Activated T-helper 17 cell treated with anti-CD3 and anti-CD28 coated beads, Interleukin-2, amount 50 U/mL, for 72 hours (primary cell): ENCODE data around the gene STAB1. TPM values are rescaled to one million over a fixed set of nuclear protein-coding genes. Genes with fewer than 3 reads are reported as not detected.

Experiments
- ATAC-seq: fragments of 150-1000 bp; cut with Tn5 transposase; replicated peaks from 2 replicates; pipeline ENCODE4 v1.10.0; 2021; ENCODE audit warnings: mild to moderate bottlenecking, moderate library complexity
- H3K27ac Mint-ChIP-seq: one replicate; pipeline ENCODE4 v1.8.0; 2022; ENCODE audit warnings: mixed read lengths
- H3K27me3 Mint-ChIP-seq: one replicate; pipeline ENCODE4 v1.8.0; 2022; ENCODE audit warnings: mixed read lengths
- H3K36me3 Mint-ChIP-seq: one replicate; pipeline ENCODE4 v1.8.0; 2022; ENCODE audit warnings: low read depth, mild to moderate bottlenecking, mixed read lengths
- H3K4me1 Mint-ChIP-seq: one replicate; pipeline ENCODE4 v1.8.0; 2022; ENCODE audit warnings: mixed read lengths
- H3K4me3 Mint-ChIP-seq: one replicate; pipeline ENCODE4 v1.8.0; 2022; ENCODE audit warnings: mild to moderate bottlenecking, mixed read lengths
- H3K9me3 Mint-ChIP-seq: one replicate; pipeline ENCODE4 v1.8.0; 2022; ENCODE audit warnings: mixed read lengths
- total RNA-seq, 2 donors: library from RNA; stranded (reverse); gene quantifications; one replicate each; pipeline ENCODE4 v1.2.3, GENCODE V29; 2022

STAB1 gene
- total RNA-seq, 2 donors from 2014 or later = 0.19 to 0.26 TPM

DNA sequence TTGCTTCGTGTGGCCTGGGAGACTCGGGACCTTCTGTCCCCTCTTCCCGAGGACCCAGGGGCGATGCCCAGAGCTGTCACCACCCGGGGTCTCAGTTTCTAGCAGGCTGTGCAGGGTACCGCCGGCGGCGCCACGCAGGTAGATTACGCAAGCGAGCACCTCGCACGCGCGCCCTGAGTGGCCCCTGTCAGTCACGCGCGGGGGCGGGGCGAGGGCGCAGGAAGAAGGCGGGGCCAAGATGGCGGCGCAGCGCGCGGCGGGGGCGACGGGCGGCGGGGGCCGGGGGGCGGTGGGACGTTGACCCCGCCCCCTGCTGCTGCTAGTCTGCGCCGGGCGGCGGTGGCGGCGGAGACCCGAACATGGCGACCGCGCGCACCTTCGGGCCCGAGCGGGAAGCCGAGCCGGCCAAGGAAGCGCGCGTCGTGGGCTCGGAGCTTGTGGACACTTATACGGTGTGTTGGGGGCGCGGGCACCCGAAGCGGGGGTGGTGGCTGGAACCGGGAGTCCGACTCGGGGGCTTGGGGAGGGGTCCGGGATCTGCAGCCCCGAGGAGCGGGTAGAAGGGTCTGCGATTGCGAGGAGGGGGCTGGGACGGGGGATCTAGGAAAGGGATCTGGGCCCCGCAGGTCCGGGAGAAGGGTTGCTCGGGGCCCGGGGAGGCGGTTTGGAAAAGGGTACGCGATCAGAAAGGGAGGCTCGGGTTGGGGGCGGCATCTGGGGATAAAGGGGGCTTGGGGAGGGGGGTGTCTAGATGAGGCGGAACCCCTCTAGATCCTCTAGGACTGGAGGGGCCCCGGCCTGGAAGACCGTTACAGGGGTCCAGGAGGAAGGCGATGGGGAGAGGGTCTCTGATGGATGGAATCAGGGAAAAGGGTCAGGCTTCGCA is 39.6 kb upstream of the STAB1 start, which contains the start of gene NISCH:
Gene NISCH (plus strand): TSS at position 322 of the 886 bp plus-strand sequence. CDS start 38 bp downstream, at position 360.
- Mint-ChIP-seq H3K9me3 (no peaks in the 10 kb centered on the region), H3K36me3 (peaks cover 53% of the 10 kb centered on the region), H3K4me1 (peaks cover 22% of the 10 kb centered on the region), H3K27me3 (no peaks in the 10 kb centered on the region), H3K4me3 (peak within 1 kb of the TSS; percentile 99), H3K27ac (peak within 1 kb of the TSS; percentile 100)
- peak; percentile 94 for ATAC-seq

DNA sequence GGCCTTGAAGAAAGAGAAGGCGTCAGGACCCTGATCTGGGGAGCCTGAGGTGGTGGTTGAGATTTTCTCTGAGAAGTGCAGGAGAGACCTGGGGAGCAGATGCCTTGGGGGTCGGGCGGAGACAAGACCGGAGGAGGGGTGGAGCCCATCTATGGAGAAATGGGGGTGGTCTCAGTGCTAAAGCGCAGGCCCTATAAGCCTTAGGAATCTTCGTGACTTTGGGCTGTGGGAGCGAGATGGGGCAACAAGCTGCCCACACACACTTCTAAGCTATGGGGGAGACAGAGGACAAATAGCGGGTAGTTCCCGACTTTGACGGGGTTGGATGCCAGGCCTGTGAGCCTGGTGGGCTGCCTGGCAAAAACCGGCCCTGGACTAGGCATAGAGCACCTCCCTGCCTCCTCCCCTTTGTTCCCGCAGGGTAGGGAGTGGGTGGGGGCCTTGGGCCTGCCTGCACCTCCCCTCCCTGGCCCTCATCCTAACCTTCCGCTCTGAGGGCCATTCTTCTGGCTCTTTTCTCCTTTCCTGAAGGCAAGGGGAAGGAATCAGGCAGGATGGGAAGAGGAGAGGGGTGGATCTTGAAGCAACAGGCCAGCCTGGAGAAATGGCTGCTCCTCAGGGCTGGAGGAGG is 38.9 kb upstream of the STAB1 start:
- Mint-ChIP-seq H3K36me3 (peaks cover 61% of the 10 kb centered on the region), H3K4me3 (peak overlapping the region; percentile 99), H3K4me1 (peaks cover 22% of the 10 kb centered on the region), H3K27ac (peak overlapping the region; percentile 100), H3K9me3 (no peaks in the 10 kb centered on the region), H3K27me3 (no peaks in the 10 kb centered on the region)
- no peak for ATAC-seq

DNA sequence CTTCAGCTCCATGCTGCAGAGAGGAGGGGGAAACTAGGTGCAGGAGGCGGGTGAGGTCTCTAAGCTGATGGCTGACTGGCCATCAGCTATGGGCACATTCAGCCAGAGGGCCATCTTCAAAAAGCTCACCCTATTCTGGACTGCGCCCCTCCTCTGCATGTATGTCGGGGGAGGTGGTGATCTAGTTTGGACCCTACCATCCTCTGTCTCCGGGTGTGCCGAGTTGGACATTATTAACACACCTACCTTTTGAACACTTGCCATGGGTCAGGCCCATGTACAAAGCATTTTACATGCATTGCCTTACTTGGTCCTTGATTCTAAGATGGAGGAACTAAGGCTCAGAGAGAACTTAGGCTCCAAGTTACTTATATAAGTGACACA is 38.3 kb upstream of the STAB1 start:
- Mint-ChIP-seq H3K27me3 (no peaks in the 10 kb centered on the region), H3K4me1 (peaks cover 22% of the 10 kb centered on the region), H3K4me3 (peak overlapping the region; percentile 99), H3K27ac (peak overlapping the region; percentile 100), H3K36me3 (peaks cover 62% of the 10 kb centered on the region), H3K9me3 (no peaks in the 10 kb centered on the region)
- ATAC-seq = no peak

DNA sequence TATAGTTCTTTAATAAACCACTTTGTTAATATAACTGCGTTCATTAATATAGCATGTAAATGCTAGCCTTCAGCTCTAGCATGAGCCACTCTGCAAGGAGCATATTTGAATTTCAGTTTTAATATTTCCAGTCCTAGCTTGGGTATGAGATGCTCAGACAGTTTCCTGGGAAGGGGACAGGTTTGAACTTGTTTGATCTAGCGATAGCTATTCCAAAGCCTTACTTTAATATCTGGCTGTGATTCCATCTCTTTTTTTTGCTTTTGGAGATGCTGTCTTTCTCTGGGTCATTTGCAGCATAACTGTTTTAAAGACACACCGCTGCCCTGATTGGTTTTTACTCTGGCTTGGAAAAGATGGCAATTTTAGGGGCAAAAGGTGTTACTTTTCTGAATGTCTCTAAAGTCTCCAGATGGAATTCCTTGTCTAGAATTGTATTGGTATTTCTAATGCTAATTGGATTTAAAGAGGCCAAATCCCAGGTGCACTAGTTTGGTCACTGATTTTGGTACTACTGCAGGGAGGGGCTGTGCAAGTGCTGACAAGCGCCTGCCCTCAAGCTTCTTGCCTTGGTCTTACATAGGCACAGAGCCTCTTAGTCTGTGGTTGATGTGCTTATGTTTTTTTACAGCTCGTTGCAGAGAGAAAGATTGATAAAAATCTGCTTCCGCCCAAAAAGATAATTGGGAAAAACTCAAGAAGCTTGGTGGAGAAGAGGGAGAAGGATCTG is 36.9 kb upstream of the STAB1 start:
- H3K27me3 Mint-ChIP-seq = no peaks in the 10 kb centered on the region
- H3K4me1 Mint-ChIP-seq = peaks cover 25% of the 10 kb centered on the region
- no peak overlapping the region for H3K27ac Mint-ChIP-seq
- peaks cover 75% of the 10 kb centered on the region for H3K36me3 Mint-ChIP-seq
- ATAC-seq = no peak
- H3K9me3 Mint-ChIP-seq = no peaks in the 10 kb centered on the region
- H3K4me3 Mint-ChIP-seq = no peak overlapping the region

DNA sequence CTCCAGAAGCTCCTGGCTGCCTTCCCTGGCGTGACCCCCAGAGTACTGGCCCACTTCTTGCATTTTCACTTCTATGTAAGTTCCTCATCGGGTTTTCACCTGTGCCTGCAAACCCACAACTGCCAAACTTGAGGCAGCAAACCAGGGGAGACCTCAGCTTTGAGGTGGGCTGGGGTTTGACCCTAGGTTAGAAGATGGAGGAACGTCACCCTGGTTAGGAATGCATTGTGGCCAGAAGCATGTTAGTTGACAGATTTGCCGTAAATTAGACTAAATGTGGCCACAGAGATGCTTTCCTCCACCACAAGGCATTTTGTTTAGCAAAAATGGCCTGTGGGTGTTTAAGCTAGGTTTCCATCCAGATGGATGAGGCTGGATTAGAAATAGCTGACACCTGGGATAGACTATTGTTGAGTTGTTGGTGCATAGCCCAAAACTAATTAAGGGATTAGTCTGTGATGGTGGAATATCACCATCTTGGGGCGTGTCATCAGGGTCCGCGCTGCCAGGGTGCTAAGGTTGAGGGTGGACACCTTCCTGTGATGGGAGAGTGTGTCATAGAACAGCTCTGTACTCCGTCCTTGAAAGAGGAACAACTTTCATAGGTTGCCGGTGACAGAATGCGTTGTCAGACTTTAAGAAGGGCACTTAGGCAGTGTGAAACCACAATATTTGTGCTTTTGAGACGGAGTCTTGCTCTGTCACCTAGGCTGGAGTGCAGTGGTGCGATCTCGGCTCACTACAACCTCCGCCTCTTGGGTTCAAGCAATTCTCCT is 36.2 kb upstream of the STAB1 start:
- Mint-ChIP-seq H3K4me3 (no peak overlapping the region), H3K36me3 (peaks cover 83% of the 10 kb centered on the region), H3K9me3 (no peaks in the 10 kb centered on the region), H3K27me3 (no peaks in the 10 kb centered on the region), H3K4me1 (peaks cover 25% of the 10 kb centered on the region), H3K27ac (no peak overlapping the region)
- no peak for ATAC-seq

DNA sequence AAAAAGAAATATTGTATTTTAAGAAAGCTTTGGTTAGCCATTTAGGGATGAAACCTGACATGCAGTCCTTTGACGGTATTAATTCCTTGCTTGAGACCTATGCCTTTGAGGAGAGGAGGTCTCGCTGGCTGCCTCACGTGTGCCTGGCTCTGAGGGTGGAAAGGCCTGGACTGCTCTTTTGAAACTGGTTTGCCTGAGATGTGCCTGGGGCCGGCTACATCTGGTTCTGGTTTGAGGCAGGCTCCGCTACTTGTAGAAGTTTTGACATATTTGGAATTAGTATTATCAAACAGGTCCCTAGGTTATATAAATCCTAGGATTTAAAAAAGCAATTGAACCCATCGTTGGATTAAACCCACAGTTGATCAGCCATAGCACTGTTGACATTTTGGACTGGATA is 33.3 kb upstream of the STAB1 start:
- Mint-ChIP-seq H3K4me1 (peaks cover 11% of the 10 kb centered on the region), H3K27me3 (no peaks in the 10 kb centered on the region), H3K4me3 (no peak overlapping the region), H3K9me3 (no peaks in the 10 kb centered on the region), H3K36me3 (peaks cover 87% of the 10 kb centered on the region), H3K27ac (no peak overlapping the region)
- no peak for ATAC-seq

DNA sequence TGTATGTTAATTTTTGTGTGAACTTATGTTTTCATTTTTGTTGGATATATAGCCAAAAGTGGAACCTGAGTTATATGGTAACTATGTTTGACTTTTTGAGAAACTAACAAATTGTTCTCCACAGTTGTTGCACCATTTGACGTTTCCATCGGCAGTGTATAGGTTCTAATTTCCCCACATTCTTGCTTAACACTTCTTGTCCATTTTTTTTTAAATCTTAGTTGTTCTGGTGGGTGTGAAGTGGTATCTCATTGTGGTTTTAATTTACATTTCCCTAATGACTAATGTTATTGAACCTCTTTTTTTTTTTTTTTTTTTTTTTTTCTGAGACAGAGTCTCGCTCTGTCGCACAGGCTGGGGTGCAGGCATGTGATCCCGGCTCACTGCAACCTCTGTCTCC is 31.7 kb upstream of the STAB1 start:
- peaks cover 76% of the 10 kb centered on the region for H3K36me3 Mint-ChIP-seq
- peaks cover 3% of the 10 kb centered on the region for H3K4me1 Mint-ChIP-seq
- H3K27me3 Mint-ChIP-seq = no peaks in the 10 kb centered on the region
- peak; percentile 7 for ATAC-seq
- no peak overlapping the region for H3K27ac Mint-ChIP-seq
- H3K9me3 Mint-ChIP-seq = no peaks in the 10 kb centered on the region
- H3K4me3 Mint-ChIP-seq = no peak overlapping the region

DNA sequence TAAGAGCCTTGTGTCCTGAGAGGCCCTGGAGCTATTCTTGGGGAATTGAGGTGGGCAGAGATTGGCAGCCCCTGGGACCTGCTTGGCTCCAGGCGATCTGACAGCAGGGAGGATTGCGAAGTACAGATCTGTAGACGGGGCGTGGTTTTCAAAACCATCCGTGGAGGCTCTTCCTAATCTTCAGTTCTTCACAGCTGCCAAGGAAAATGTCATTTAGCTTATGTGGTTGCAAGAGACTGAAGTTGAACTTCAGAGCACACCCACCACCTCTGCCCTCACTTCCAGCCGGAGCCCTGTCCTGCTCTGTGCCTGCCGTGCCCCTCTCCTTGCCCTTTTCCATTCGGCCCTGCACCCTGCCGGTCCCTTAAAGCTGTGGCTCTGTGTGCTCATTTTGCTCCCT is 26.8 kb upstream of the STAB1 start:
- Mint-ChIP-seq H3K27me3 (no peaks in the 10 kb centered on the region), H3K36me3 (peaks cover 75% of the 10 kb centered on the region), H3K4me3 (no peak overlapping the region), H3K9me3 (no peaks in the 10 kb centered on the region), H3K27ac (peak overlapping the region; percentile 76), H3K4me1 (no peaks in the 10 kb centered on the region)
- ATAC-seq = no peak

DNA sequence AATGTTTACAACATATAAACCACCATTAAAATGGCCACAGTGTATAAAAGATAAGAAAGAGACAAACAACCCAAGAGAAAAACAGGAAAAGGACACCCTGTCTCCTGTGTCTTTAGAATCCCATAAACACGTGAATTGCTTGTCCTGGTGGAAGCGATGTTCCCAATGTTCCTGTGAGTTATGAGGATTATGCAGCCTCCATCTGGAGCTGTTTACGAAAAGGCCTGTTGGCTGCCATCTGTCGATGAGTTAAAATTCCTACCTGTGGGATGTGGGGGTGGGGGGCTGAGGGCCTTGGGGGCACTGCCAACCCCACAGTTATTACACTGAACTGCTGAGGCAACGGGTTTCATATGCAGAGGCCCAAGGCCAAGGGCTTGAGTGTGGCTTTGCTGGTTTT is 26.1 kb upstream of the STAB1 start:
- Mint-ChIP-seq H3K27me3 (no peaks in the 10 kb centered on the region), H3K4me3 (no peak overlapping the region), H3K9me3 (no peaks in the 10 kb centered on the region), H3K4me1 (no peaks in the 10 kb centered on the region), H3K36me3 (peaks cover 75% of the 10 kb centered on the region), H3K27ac (peak overlapping the region; percentile 76)
- ATAC-seq = no peak

DNA sequence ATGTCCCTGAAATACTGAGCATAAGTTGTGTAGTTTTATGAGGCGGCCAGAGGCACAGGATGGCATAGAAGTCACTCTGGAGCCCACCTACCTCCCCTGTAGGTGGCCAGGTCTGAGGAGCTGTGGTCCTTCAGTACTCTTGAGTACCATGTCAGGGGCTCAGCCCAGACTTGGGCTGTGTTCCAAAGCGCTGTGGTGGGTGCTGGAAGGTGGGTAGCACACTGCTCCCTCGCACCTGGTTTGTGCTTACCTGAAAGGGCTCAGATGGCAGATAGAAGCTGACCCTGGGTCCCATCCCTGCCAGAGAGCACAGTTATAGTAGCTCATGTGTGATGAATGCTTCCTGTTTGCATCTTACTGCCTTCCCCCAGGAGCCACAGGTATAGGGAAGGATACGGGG is 24.2 kb upstream of the STAB1 start:
- Mint-ChIP-seq H3K27ac (no peak overlapping the region), H3K36me3 (peaks cover 83% of the 10 kb centered on the region), H3K9me3 (no peaks in the 10 kb centered on the region)

DNA sequence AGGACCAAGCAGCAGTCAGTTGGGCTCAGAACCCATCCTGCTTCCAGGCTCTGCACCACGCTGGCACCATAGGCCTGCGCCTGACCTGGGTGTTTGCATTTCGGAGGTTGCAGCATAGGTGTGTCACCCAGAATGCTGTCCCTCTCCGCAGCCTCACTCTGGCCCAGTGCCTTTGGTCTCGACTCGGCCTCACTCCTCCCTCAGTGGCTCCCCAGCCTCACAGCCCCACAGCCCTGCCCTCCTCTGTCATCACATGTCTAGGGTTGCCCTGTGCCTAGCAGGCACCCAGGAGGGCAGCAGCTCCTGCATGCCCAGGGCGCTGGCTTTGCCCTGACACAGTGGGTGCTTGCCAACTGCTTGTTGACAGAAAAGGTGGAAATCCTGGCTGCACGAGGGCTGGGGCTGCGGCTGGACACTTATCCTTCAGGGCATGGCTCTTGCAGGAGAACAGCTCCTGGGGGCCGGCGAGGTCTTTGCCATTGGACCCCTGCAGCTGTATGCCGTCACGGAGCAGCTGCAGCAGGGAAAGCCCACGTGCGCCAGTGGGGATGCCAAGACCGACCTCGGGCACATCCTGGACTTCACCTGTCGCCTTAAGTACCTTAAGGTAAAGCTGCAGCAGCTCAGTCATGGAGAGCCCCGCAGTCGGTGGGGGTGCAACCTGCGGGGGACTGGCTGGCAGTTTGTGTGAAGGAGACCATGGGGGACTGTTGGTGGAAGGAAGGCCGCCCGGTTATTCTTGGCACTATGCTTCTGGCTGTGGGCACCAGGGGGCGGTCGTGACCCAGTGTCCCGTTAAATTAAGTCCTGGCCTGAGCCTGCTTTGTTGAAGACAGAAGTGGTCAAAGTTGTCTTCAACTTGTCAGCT is 23.5 kb upstream of the STAB1 start:
- ATAC-seq = no peak
- Mint-ChIP-seq H3K27me3 (no peaks in the 10 kb centered on the region), H3K36me3 (peaks cover 83% of the 10 kb centered on the region), H3K4me3 (no peak overlapping the region), H3K9me3 (no peaks in the 10 kb centered on the region), H3K27ac (no peak overlapping the region), H3K4me1 (no peaks in the 10 kb centered on the region)

More for the DNA sequence above, 24.2 kb upstream of the STAB1 start:
- H3K4me3 Mint-ChIP-seq = no peak overlapping the region
- no peaks in the 10 kb centered on the region for H3K27me3 Mint-ChIP-seq
- H3K4me1 Mint-ChIP-seq = no peaks in the 10 kb centered on the region
- no peak for ATAC-seq

DNA sequence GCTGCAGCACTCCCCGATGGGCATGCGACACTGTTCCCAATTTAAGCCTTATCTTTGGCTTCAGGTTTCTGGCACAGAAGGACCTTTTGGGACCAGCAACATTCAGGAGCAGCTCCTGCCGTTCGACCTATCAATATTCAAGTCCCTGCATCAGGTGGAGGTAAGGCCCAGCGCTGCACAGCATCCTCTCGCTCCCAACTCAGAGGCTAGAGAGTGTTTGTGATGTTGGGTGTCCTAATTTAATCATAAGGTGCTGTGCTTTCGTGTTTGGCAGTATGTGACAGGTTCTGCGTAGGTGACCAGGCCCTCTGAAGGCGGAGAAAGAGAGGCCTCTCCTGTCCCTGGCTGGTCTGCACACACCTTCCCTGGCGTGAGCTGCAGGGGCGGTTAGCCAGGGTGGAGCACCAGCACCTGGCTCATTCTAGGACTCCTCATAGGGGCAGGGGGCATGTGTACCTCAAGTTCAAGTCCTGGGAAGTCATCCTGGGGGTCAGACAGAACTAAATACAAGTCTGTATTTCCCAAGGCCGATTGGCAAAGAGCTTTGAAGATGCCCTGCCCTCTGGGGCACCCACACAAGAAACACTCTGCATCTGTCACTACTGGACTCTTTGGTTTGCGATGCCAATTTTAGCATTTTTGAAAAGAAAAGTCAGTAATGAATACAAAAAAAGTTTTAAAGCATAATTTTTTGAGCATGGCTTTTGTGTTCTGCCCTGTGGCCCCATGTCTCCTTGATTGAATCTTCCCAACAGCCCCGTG is 22.7 kb upstream of the STAB1 start:
- no peak overlapping the region for H3K4me3 Mint-ChIP-seq
- H3K36me3 Mint-ChIP-seq = peaks cover 89% of the 10 kb centered on the region
- H3K9me3 Mint-ChIP-seq = no peaks in the 10 kb centered on the region
- no peaks in the 10 kb centered on the region for H3K4me1 Mint-ChIP-seq
- no peaks in the 10 kb centered on the region for H3K27me3 Mint-ChIP-seq
- ATAC-seq = no peak
- no peak overlapping the region for H3K27ac Mint-ChIP-seq

DNA sequence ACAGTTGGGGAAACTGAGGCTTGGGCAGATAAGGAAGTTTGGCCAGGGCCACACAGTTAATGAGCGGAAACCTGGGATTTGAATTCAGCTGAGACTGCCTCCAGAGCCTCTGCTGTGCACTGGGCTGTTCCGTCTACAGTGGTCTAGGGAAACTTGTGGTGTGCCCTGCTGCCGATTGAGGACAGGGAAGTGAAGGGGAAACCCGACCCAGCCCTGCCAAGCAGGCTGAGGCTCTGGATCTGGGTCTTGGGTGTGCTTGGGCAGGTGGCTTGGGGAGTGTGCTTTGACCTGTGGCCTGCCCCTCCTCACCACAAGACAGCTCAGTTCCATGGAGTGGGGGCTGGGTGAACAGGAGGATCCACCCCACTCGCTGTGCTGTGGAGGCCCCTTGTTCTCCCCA is 22.1 kb upstream of the STAB1 start:
- no peak for ATAC-seq
- Mint-ChIP-seq H3K4me1 (no peaks in the 10 kb centered on the region), H3K27ac (no peak overlapping the region), H3K36me3 (peaks cover 93% of the 10 kb centered on the region), H3K9me3 (no peaks in the 10 kb centered on the region), H3K4me3 (no peak overlapping the region), H3K27me3 (no peaks in the 10 kb centered on the region)
